Esophagus (tissue), 2 donors: Measurements from ENCODE around the gene RPP30. TPM values are rescaled to one million over a fixed set of nuclear protein-coding genes. Genes with fewer than 3 reads are reported as not detected.

Experiments used
- H3K27ac ChIP-seq, 2 donors: one replicate each; pipeline ENCODE4 v1.5.1; 2013; ENCODE audit warnings: low read depth in 2 of 2, mild to moderate bottlenecking in 2 of 2, inconsistent platforms in 1 of 2, low read length in 1 of 2, moderate library complexity in 1 of 2
- H3K27me3 ChIP-seq, 2 donors: one replicate each; pipeline ENCODE4 v1.6.1; 2013; ENCODE audit warnings: low read length in 2 of 2, control low read depth in 1 of 2, mild to moderate bottlenecking in 1 of 2; ENCODE audit not compliant: insufficient read depth in 2 of 2, control insufficient read depth in 1 of 2
- H3K36me3 ChIP-seq, 2 donors: one replicate each; pipeline ENCODE4 v1.6.1; 2013; ENCODE audit warnings: low read length in 1 of 2; ENCODE audit not compliant: control insufficient read depth in 2 of 2, insufficient read depth in 2 of 2
- H3K4me1 ChIP-seq, 2 donors: one replicate each; pipeline ENCODE4 v1.6.1; 2013; ENCODE audit warnings: low read length in 1 of 2; ENCODE audit not compliant: control insufficient read depth in 2 of 2, insufficient read depth in 2 of 2
- H3K4me3 ChIP-seq, 2 donors: one replicate each; pipeline ENCODE4 v1.5.1; 2013; ENCODE audit warnings: low read length in 2 of 2, mild to moderate bottlenecking in 2 of 2, low read depth in 1 of 2, moderate library complexity in 1 of 2
- H3K9me3 ChIP-seq, 2 donors: one replicate each; pipeline ENCODE4 v1.6.1; 2013; ENCODE audit warnings: mild to moderate bottlenecking in 2 of 2, low read depth in 1 of 2, low read length in 1 of 2, moderate library complexity in 1 of 2; ENCODE audit not compliant: control insufficient read depth in 2 of 2, insufficient read depth in 1 of 2
- WGBS, 2 donors: extraction: QIAGEN DNeasy Blood & Tissue Kit; methylation state at CpG; one replicate each; pipeline ENCODE4 v1.1.7; 2013; 5-methylcytosine and 5-hydroxymethylcytosine counted together
- polyA plus RNA-seq, 2 donors: library from polyadenylated mRNA; stranded (reverse); fragments of 200-250 nt; gene quantifications; one replicate each; pipeline ENCODE4 v1.2.3, GENCODE V29; 2013
- donor health status: healthy with polysubstance abuse.
- donor health status: Bipolar disorder and iron deficiency.

The RPP30 gene
- polyA plus RNA-seq, 2 donors: 21.7 to 25.0 TPM

DNA sequence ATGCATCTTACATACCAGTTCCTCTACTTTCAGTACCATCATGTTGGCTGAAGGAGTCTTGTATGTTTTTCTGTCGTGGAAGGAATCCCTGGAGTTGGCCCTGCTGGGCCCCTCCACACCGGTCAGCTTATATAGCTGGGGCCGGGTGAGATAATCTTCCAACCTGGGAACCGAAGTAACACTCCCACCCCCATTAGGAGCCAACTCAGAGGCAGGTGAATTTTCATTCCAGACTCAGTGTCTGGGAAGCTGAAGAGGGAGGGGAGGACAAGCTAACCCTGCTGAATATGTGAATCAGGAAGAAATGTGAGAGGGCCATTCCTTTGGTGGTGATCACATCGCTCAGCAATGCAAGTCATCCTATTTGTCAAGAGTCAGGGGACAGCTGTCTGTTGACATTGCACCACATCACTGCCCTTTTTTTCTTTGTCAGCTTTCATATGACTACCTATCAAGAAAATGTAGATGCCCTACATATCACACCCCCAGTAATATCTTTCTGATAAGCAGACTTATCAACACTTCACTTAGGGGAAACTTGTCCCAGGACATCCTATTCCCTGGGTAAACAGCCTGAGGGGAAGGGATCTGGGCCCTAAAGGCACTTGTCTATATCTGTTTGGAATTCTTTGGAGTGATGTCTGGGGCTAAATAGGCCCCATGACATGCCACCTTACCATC lies 49.4 kb downstream of the RPP30 start, which contains the start of gene ANKRD1:
Gene ANKRD1 (minus strand): TSS at position 102 of the 681 bp plus-strand sequence. CDS start 60 bp downstream, at position 42.
- Histone ChIP-seq H3K4me1 (no peaks in the 10 kb centered on the region), H3K4me3 (no peak within 1 kb of the TSS), H3K9me3 (no peaks in the 10 kb centered on the region), H3K27ac (no peak within 1 kb of the TSS), H3K36me3 (no peaks in the 10 kb centered on the region), H3K27me3 (no peaks in the 10 kb centered on the region)
- 67 to 74% methylated on average over 5 of the region's 5 CpGs for WGBS, 2 donors

DNA sequence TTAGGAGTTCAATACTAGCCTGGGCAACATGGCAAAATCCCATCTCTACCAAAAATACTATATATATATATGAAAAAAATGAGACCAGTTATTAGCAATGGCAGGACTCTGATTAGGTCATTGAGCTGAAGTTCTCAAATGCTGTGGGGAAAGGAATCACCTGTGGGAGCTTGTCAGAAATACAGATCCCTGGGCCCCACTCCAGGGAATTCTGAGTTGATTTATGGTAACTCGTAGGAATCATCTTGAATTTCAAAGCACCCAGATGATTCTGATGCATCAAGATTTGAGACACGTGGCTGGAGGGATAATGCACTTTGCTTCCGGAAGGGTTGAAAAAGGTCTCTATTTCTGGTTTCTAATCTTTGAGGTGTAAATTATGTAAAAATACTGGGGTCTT lies 50.1 kb downstream of the RPP30 start:
- 79 to 84% methylated on average over 3 of the region's 3 CpGs for WGBS, 2 donors
- H3K36me3 ChIP-seq: no peaks in the 10 kb centered on the region
- H3K9me3 ChIP-seq: no peaks in the 10 kb centered on the region
- H3K27me3 ChIP-seq: no peaks in the 10 kb centered on the region
- H3K4me3 ChIP-seq: no peak overlapping the region
- H3K4me1 ChIP-seq: no peaks in the 10 kb centered on the region
- no peak overlapping the region for H3K27ac ChIP-seq

DNA sequence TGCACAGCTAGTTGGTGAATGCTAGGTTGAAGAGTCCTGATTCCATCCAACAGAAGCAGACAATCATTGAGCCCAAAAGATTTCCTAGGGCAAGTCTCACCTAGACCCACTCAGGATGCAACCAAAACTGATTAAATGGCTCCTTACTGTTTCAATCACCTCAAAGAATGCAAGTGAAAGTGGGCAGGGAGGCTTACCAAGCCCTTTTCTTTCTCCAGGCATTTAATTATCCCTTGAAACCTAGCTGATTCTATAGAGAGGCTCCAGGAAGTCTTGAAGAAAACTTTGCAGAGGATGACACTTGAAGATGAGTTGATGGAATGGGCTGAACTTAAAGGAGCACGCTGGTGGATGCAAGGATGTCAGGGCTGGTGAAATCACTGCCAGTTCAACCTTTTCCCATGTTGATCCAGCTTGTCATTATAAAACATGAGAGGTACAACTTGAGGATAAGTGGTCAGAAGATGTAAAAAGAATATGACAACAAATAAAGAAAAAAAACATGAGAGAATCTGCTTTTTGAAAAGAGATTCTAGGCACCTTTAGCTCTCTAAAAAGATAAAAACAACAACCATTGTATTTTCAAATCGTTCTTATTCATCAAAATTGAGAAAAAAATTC lies 51.4 kb downstream of the RPP30 start:
- H3K9me3 ChIP-seq: no peaks in the 10 kb centered on the region
- no peaks in the 10 kb centered on the region for H3K27me3 ChIP-seq
- no peaks in the 10 kb centered on the region for H3K4me1 ChIP-seq
- WGBS, 2 donors: 68 to 74% methylated on average over 2 of the region's 2 CpGs
- no peaks in the 10 kb centered on the region for H3K36me3 ChIP-seq
- H3K27ac ChIP-seq: no peak overlapping the region
- H3K4me3 ChIP-seq: no peak overlapping the region

DNA sequence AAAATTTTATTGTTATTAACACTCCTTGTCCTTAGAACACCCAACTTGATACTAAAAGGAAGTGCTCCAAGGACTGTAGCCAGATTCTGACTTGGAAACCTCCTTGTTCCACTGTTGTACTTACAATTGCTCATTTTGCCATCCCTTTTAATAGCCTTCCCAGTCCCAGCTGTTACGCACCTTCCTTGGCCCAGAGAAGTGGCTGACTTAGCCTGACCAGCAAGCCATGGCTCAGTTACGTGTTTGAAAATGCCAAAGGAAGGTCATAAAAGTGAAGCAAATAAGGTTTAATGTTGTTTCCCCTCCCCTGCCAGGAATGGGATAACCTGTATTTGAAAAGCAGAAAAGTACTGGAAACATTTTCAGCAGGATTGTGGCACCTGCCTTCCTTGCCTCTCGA lies 52.8 kb downstream of the RPP30 start:
- H3K36me3 ChIP-seq: no peaks in the 10 kb centered on the region
- 92% methylated on average over 3 of the region's 3 CpGs for WGBS, 2 donors
- H3K4me1 ChIP-seq: no peaks in the 10 kb centered on the region
- H3K27me3 ChIP-seq: no peaks in the 10 kb centered on the region
- no peaks in the 10 kb centered on the region for H3K9me3 ChIP-seq
- no peak overlapping the region for H3K27ac ChIP-seq
- no peak overlapping the region for H3K4me3 ChIP-seq

DNA sequence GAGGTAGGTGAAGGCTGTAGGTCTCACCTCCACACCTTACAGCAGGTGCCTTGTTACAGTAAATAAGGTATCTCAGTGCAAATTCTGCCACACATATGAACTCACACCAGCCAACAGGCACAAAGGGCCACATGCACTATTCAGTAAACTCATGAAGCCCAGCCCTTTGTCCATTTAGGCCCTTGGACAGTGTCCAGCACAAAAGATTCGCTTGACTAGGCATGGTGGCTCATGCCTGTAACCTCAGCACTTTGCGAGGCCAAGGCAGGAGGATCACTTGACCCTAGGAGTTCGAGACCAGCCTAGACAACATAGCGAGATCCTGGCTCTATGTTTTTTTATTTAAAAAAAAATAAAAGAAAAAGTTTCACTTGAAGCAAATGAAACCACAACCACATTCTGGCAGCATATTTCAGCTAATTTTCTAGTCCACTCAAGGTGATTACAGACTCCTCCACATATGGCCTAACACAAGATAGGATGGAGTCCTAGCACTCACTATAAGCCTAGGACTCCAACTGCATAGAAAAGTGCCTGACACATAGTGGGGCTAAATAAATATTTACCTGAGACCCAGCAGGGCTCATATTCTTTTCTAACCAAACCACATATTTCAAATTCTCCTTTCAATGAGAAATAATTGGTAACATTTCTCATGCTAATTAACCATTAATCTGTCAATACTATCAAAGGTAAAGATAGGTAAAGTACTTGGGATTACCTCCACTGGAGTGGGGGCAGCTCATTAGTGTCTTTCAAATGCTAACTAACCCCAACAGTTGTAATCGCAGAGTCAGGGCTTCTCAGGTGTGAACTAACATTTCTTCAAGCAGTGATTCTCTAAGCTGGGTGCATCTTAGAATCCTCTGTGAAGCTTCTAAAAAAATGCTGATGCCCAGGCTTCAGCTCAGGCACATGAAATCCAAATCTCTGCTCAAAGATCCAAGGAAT lies 53.6 kb downstream of the RPP30 start:
- H3K4me1 ChIP-seq: no peaks in the 10 kb centered on the region
- H3K27ac ChIP-seq: no peak overlapping the region
- 89% methylated on average over 5 of the region's 5 CpGs for WGBS, 2 donors
- no peak overlapping the region for H3K4me3 ChIP-seq
- no peaks in the 10 kb centered on the region for H3K9me3 ChIP-seq
- H3K36me3 ChIP-seq: no peaks in the 10 kb centered on the region
- H3K27me3 ChIP-seq: no peaks in the 10 kb centered on the region

DNA sequence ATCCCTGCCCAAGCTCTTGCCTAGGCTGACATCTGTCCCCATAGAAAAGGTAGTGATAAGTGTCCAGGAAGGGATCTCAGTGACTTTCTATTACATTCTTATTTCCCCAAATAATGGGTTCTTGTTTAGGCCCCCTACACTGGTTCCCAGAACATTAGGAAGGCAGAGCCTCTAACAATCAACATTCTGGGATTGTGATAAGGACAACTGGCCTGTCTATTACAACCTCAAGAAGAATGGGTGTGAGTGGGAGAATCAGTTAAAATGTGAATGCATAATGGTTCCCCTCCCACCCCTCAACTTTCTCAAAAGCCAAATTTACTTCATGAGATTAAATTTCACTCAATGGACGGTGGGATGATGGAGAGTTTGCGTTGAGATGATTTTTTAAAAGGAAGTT lies 55.5 kb downstream of the RPP30 start:
- no peaks in the 10 kb centered on the region for H3K9me3 ChIP-seq
- no peak overlapping the region for H3K4me3 ChIP-seq
- H3K27me3 ChIP-seq: no peaks in the 10 kb centered on the region
- no peak overlapping the region for H3K27ac ChIP-seq
- no peaks in the 10 kb centered on the region for H3K4me1 ChIP-seq
- 81 to 88% methylated on average over 2 of the region's 2 CpGs for WGBS, 2 donors
- no peaks in the 10 kb centered on the region for H3K36me3 ChIP-seq

DNA sequence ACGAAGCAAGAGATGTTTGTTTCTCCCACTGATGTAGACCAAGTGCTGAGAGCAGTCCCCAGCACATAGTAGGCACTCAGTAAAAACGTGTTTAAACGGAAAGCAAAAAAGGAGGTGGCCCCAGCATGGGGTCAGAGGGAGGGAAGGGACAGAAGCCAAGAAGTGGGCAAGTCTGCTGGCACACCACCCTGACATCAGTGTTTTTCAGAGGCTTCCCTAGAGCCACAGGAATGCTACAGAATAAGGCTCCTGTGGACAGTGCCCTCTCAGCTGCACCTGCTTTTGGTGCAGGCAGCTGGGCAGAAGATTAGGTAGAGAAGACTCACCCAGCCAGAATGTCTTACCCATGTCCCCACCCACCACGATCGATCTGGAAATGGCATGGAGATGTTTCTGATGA lies 57.4 kb downstream of the RPP30 start:
- no peaks in the 10 kb centered on the region for H3K9me3 ChIP-seq
- 64 to 66% methylated on average over 5 of the region's 5 CpGs for WGBS, 2 donors
- no peak overlapping the region for H3K27ac ChIP-seq
- no peak overlapping the region for H3K4me3 ChIP-seq
- no peaks in the 10 kb centered on the region for H3K36me3 ChIP-seq
- no peaks in the 10 kb centered on the region for H3K27me3 ChIP-seq
- H3K4me1 ChIP-seq: no peaks in the 10 kb centered on the region

DNA sequence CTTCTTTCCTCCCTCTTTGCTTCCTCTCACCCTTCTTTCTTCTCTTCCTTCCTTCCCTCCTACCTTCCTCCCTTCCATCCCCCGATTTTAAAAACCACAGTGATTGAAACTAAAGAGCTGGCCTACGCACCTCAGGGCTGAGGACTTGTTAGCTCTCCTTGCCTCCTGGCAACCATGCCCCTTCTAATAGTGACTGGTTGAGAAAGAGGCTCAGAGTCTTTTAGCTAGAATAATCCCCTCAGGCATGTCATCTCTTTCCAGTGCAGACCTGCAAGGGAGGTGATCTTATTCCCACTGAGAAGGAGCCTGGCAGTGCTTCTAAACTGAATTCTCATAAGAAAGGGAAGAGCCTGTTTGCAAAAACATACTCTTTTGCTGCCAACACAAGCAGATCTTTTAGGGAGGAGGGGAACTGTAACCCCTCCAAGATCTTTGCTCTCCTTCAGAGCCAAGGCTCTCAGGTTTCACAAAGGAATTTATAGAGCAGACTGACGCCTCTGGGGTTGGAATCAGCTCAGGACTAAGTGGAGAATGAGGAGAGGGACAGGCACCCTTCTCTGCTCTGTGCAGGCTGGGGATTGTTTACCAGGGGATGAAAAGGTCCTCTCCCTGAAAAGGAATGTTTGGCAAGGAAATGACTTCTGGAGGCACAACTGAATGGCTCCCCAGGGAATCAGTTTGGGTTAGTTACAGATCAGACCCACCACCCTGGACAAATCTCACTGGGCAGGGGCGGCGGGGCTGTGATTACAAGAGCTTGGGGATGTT lies 58.5 kb downstream of the RPP30 start:
- Histone ChIP-seq H3K36me3 (no peaks in the 10 kb centered on the region), H3K27me3 (no peaks in the 10 kb centered on the region), H3K4me3 (no peak overlapping the region), H3K27ac (peak overlapping the region in 1 of 2 donors; percentile 48), H3K4me1 (no peaks in the 10 kb centered on the region), H3K9me3 (no peaks in the 10 kb centered on the region)
- WGBS, 2 donors: 36 to 41% methylated on average over 5 of the region's 5 CpGs
